ENCODE data around the gene NFYC.
A peak's percentile ranks its signal among the peaks of the same experiment; 100 is the strongest.

Gene NFYC

DNA sequence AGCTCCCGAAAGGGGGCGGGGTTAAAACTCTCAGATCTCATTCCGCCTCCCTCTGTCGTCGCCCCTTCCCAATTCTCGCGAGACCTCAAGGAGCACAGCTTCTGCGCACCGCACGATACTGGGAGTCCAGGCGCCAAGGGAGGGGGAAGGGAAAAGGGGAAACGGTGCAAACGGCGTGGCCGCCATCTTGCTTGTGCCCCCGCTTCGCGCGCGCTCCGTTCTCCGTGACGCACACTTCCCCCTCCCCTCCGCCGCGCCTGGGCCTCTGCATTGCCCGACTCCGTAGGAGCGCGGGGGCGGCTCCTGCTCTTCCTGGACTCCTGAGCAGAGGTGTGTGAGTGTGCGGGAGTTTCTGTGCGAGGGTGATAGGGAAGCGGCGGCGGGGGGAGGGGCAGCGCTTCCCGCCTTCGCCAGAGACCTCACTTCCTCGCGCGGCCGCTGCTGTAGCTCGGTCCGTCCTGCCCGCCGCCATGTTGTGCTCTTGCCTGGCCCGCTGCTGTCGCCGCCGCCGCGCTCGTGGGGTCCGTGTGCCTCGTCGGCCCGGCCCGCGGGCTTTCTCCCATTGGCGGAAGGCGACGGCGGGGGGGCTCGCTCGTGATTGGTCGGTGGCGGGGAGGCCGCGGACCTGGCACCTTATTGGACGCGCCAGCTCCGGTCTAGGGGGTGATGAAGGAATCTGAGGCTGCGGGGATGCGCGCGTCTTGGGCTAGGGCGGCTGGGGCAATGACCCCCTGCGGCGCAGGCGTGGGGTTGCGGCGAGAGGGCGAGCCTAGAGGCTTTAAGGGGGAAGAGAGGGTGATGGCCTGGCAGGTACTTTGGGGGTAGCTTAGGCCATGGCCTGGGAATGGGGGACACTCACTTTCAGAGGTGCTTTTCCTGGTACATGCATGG is at the start of gene NFYC:
Gene NFYC, plus strand, starts transcription at position 167 of the 891 bp plus-strand sequence. CDS start 47,140 bp downstream, outside the sequence.
- peak; percentile 95 for DNase-seq

DNA sequence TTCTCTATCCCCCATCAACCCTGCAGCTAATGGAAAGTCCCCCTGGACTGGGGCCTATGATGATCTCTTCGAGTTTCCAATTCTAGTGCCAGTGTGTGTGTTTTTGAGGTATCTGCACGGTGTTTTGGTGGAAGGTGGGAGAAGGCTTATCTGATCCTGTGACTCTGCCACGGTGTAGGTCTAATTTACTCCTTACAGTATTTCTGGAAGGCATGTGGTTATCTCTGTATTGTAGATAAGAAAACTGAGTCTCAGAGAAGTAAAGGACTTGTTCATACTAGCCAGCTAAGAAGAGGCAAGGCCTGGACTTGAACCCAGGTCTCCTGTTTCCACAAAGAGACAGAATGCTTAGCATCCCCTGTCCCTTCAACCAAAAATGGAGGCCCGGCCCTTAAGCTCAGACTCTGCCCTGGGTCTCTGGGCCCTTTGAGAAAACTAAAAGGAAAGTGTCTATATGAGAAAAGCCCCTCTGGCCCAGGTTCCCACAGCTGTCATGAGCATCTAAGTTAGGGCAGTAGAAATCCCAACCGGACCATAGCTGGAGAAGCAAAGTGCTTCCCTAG is 46.3 kb upstream of the NFYC start:
- DNase-seq = no peak

DNA sequence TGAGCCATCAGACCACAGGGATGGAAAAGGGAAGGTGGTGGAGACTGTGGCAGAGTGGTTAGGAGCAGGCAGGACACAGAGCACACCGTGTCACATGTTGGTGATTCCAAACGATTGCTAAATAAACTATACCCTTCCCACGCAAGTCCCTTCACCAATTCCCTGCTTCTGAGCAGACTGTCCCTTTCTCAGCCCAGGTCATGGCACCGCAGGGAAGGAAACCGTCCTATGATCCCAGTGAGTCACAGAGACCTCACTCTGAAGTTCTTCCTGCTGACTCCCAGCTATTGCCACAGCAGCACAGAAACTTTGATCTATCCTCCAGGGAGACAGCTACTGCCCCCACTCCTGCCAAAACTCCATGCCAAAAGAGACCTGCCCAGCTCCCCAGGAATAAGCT is 45.2 kb upstream of the NFYC start:
- DNase-seq = no peak

DNA sequence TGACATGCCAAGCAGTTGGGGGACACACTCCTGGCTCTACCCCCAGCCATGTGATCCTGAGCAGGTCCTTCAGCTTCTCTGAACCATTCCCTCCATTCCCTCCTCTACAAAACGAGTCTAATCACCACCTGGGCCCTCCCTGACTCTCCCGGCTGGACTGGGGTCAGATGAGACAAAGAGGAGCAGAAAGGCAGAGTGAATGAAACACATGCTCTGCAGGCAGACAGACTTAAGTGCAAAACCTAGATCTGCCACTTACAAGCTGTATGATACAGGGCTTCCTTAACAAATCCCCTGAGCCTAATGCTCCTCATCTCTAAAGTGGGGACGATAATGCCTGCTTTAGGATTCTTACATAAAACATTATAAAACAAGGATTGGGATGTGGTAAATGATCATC is 43.3 kb upstream of the NFYC start:
- DNase-seq = no peak

DNA sequence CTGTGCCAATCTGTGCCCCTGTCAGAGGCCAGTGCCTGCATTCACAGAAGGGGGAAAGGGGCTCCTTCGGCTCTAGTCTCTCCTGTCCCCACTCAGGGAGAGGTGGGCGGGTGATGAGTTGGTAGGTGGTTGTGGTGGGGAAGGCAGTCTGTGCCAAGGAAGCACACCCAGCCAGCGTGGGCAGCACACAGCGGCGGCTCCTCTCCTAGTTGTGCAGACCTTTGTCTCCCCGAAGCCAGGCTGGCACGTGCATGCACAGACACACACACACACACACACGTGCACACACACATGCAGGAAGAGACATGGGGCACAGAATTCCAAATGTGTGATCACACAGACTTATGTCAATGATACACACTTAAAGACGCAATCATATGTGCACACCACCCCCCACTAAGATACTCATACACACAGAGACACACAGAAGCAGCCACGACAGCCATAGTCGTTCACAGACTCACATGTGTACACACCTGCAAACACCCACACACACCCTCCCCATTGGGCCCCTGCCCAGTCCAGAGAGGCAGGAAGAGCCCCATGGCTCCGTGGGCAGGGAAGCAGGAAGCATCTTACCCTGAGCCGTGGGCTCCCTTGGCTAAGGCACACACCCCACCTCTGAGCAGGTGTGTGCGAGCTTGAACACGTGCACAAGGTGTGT is 42.4 kb upstream of the NFYC start:
- DNase-seq = no peak

DNA sequence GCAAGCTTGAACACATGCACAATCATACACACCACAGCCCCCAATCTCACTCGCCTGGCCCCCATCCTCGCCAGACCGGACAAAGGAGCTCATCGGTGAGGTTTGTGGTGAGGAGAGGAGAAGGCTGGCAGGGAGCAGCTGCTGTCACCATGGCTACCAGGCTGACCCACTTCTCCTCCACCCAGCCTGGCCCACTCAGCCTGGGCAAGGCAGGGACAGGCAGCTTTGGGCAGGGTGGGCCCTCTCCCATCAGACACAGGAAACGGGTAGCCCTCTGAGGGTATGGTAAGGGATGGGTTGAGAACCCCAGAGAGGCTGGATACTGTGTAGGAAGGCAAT is 41.9 kb upstream of the NFYC start:
- no peak for DNase-seq

DNA sequence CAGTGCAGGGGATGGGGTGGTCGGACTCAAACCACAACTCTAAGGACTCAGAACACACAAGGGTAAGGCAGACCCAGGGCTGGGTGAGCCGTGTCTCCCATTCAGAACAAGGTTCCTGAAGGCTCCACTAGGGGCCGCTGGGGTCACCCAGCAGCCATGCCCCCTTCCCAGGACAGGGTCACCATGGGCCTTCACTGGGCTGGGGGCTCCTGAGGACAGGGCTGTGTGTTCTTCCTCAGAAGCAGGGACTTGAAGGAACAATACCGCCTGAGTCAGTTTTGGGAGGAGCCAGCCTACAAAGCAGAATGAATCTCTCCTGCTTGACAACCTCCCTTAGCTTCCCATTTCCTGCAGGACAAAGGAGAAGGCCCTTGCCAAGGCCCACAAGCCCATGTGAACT is 41.4 kb upstream of the NFYC start:
- no peak for DNase-seq

DNA sequence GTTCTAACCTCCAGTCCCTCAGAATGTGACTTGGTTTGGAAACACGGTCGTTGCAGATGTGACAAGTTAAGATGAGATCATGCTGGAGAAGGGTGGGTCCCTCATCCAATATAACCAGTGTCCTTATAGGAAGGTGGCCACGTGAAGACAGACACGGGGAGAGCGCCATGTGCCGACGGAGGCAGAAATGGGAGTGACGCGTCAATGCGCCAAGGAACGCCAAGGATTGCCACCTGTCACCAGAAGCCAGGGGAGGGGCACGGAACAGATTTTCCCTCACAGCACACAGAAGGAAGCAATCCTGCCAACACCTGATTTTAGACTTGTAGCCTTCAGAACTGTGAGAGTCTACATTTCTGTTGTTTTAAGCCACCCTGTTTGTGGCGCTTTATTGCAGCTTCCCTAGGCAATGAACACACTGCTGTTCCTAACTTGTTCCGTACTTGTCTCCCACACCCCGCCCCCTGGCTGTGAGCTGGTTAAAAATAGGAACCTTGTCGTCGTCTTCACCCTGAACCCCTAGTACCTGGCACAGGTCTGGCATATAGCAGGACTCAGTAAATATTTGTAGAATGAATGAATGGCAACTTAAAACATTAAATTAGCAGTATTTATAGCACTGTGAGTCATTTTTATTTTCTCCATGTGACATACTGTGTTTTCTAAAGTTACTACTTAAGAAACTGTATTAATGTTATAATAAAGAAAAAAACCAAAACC is 40.2 kb upstream of the NFYC start:
- no peak for DNase-seq

DNA sequence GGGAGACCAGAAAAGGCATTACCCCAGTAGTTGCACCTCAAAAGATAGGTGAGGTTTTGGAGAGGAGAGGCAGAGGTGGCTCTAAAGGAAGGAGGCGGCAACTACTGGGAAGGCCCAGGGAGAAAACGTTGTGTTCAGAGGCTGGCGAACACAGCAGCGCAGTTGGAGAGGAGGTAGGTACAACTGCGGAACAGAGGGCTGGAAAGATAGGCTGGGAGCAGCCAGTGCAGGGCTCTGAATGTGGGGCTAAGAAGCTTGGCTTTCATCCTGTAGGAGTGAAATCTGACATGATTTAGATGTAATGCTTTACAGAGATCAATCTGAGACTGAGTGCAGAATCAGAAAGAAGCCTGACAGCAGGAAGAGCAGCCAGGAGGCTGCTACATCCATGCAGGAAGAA is 39.0 kb upstream of the NFYC start:
- no peak for DNase-seq

DNA sequence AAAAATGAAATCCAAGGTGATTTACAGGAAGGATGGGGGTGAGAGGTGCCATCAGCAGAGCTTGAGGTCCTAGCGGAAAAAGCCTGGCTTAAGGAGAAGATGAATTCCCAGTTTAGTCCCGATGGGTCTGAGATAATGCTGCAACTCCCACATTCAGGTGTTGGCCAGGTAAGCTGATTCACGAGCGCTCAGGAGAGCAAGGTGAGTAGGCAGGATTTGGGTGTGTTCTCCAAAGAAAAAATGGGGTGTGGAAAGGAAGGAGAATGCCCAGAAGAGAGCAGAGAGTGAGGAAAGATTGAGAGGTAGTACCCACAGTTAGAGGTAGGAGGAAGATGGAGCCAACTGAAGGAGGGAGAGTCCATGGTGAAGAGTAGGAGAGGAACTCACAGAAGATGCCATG is 38.5 kb upstream of the NFYC start:
- no peak for DNase-seq

DNA sequence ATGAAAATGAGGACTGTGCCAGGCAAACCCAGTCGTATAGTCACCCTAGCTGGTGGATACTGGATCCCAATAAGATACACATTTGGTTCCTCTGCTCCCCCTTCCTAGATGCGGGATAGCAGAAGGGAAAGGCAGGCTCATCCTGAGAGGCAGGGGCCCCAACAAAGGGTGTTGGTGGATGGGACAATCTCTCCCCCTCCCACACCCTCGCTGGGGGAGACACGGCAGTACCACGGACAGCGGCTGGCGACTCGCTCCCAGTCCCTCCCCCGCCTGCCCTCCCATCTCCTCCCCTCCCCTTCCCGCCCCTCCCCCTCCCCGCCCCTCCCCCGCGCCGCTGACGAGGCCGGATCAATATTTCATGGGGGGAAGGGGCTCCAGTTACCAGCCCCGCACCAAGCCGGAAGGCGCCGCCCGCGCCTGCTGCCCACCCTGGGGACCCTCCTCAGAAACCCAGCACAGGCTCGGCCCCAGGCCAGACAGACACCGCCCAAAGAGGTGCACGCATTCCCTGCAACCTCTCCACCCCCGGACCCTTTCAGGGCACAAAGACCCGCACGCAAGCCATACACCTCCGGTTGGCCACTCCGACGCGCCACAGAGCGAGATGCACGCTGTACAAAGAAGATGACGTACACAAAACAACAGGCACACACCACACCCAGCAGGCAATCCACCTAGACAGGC is 37.5 kb upstream of the NFYC start:
- DNase-seq = no peak

DNA sequence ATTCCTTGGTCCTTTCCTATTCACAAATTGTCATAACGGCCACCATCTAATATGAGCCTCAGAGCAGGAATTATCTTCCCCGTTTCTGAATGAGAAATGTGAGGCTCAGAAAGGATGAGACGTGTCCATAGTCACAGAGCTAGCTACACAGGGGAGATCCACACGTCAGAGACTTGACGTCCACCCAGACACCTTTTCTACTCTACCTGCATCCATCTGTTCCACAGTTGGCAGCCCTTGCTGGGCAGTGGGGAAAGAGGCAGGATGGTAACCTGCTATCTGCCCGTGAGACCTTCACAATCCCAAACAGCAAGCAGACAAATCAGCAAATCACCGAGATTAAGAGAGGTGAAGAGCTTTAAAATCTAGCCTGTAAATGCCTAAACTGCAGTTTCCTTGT is 34.5 kb upstream of the NFYC start:
- no peak for DNase-seq

DNA sequence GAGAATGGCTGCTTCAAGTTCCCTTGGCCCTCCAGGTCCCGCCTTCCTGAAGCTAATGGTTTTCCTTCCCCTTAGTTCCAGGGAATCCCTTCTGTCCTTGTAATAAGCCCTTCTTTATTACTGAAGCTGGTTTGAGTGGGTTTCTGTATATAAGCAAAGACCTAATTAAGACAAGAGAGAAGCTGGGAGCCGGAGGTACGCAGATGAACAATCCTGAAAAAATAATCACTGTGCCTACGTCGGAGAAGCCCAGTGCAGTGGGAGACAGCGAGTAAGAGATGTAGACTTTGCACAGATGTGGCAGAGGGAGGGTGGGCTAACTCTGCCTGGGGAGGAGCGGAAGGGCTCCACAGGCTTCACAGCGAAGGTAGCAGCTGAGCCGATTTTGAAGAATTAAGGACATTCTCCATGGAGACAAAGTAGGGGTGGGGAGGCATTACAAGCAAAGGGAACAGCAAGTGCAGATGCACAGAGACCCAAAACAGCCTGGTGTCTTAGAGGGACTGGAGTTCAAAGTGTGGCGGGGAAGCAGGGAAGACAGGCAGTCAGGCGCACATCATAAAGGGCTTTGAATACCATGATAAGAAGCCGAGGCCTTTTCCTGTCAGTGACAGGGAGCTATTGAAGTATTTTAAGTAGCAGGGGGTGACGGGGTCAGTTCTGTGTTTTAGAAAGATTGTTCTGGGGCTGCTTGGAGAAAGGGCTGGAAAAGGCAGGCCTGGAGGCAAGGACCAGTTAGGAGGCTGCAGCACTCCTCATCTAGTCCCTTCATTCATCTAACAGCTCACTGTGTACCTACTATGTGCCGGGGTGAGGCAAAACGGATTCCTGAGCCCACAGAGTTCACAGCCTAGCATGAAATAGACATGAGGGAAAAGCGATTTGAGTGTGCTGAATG is 32.5 kb upstream of the NFYC start:
- no peak for DNase-seq

DNA sequence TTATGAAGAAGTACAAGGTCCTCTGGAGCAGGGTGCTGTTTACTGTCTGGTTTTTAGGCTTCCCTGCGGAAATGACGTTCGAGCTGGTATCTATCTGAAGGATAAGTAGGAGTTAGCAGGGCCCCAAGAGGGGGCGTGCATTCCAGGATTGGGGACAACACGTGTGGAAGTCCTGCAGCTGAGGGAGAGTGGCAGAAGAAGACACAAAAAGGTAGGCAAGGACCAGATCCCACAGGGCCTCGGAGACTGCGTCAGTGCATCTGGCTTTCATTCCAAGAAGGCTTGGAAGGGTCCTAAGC is 31.9 kb upstream of the NFYC start:
- DNase-seq = no peak

DNA sequence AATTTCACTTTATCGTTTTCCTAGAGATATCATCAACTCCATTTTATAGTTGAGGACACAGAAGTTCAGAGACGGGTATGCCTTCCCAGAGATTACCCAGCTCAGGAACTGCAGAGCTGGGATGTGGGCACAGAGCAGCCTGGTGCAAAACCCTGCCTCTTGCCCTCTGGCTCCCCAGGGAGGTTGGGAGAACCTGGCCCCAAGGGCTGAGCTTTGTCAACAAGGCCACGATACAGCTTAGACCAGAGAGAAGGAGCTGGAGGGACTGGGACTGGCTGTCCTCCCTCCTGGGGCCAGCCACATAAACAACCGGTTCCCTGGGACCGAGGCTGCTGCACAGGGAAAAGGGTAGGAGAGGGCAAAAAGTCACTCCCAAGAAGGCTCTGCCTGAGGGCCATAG is 29.8 kb upstream of the NFYC start:
- no peak for DNase-seq

DNA sequence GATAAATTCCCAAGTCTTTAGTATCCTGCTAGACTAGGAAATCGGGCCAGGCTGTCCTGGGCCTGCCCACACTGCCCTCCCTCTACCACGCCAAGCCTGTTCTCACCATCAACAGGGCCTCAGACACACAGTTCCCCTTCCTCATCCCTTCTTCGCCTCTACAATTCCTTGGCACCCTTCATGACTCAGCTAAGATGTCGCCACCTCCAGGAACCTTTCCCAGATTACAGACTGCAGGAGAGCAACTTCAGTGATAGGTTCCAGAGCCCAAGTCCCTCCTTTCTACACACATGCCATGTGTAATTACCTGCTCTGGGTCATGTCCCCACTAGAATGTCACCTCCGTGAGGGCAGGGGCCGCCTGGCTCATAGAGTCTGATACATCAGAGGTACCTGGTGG is 29.4 kb upstream of the NFYC start:
- no peak for DNase-seq

DNA sequence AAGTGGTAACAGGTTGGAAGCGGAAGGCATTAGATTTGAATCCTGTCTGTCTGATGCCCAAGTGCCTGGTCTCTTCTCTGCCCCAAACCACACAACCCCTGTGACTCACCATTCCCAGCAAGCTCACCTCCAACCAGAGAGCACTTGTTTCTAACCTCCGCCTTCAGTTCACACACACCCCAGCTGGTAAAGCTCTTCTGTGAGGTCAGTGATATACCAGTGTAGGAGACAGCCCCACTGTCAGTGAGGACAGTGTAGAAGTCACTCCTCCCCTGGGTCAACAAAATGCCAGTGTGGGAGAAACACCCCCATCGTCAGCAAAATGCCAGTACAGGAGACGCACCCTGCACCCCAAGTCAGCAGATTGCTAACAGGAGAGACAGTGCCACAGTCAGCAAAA is 28.6 kb upstream of the NFYC start:
- DNase-seq = peak; percentile 20

DNA sequence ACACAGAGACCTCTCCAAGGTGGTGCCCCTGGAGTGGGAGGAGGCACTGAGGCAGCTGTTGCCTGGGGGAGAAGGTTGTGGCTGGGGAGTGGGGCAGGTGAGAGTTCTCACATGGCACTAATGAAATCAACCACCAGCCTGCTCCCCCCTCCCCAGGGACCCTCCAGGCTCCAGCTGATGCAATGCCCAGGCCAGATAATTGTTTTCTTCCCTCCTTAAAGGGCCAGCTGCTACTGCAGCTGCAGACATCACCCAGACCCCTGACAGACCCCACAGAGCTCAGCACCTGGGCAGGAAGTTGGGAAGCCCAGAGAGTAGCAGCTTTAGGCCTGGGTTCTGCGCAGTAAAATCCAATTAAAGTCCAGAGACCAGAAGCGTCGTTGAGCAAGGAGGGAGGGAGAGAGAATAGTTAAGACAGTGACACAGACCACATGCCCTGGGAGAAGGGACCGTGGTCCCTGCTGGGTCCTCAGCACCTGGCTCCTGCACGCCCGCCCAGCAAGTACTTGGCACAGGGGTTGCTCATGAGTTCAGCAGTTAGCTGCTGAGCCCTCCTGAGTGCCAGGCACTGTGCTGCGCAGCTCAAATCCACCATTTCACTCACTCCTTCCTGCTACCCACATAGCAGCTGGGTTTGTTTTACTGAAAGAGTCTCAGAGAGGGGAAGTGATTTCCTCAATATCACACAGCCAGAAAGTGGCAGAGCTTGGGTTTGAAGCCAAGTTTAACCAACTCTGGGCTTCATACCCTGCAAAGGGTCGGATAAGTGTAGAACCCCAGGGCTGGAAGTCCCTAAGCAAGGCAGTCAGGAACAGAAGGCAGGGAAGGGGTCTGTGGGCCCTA is 28.0 kb upstream of the NFYC start:
- no peak for DNase-seq

DNA sequence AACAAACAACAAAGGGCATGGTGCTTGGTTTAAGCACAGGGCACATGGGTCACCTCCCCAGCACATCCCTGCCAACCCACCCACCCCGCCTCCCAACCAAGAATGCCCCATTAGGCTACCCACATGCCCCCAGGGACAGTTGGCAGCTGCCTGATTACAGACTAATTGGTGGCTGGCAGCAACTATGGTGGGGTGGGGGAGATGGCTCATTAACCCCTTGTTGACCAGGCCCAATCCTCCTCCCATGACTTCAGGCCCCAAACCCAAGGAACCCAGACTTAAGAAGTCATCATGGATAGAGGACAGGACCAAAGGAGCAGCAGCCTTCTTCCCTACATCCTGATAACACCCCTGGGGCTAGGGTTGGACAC is 27.4 kb upstream of the NFYC start:
- no peak for DNase-seq

DNA sequence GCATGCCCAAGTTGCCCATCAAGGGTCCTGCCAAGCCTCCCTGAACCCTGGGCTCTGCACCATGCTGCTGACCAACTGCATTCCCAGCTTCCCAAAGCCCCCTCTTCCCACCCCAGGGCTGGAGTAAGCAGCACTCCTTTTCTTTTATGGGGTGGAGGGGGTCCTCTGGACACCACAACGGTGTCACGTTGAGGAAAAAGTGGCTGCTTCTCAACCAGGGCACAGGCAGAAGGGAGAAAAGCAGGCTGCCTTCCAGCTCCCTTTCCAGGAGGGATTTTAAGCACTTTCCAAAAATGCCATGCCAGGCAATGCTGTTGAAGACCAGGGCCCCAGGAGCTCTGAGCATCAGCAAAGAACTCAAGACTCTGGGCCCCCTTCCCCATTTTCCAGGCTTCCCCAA is 26.7 kb upstream of the NFYC start:
- DNase-seq = no peak
